ENCODE measurements around the gene RABGGTA. TPM values are rescaled to one million over a fixed set of nuclear protein-coding genes. Genes with fewer than 3 reads are reported as not detected.

RABGGTA gene
- total RNA-seq, 3 donors from 2014 or later (not counting 1 experiment from before 2014, with no cell fraction given), result 72.9 to 95.1 (median 88.5) TPM

GRCh38 chr14:24268225-24268624 lies 3.2 kb downstream of the RABGGTA start:
- Mint-ChIP-seq H3K27ac (no peak overlapping the region), H3K9me3 (no peaks in the 10 kb centered on the region), H3K36me3 (peaks cover 11% of the 10 kb centered on the region), H3K4me3 (no peak overlapping the region), H3K4me1 (peaks cover 25 to 30% of the 10 kb centered on the region in 2 donors), H3K27me3 (ENCODE audit: low read depth in 2 of 2) (no peaks in the 10 kb centered on the region)
- WGBS (ENCODE audit: insufficient coverage), result 98% methylated on average over 9 of the region's 9 CpGs
- H3K4me1 ChIP-seq (ENCODE audit: control insufficient read depth, insufficient read depth, low read length), result peaks cover 15% of the 10 kb centered on the region
- no peak overlapping the region for H3K4me3 ChIP-seq (ENCODE audit: low read length)
- intact Hi-C loops (cut with micrococcal nuclease), result no loop called here
- DNase-seq, result no peak
- H3K27ac ChIP-seq (ENCODE audit: low read length), result no peak overlapping the region
- TF ChIP-seq CTCF (IDR thresholded peaks at IDR 0.05), result no peak
- H3K27me3 ChIP-seq (ENCODE audit: control insufficient read depth, insufficient read depth, low read length), result no peaks in the 10 kb centered on the region
- H3K36me3 ChIP-seq (ENCODE audit: control insufficient read depth, insufficient read depth, low read length), result peaks cover 29% of the 10 kb centered on the region
- ATAC-seq, result no peak
- H3K9me3 ChIP-seq (ENCODE audit: control insufficient read depth, insufficient read depth, low read length), result no peaks in the 10 kb centered on the region

DNA sequence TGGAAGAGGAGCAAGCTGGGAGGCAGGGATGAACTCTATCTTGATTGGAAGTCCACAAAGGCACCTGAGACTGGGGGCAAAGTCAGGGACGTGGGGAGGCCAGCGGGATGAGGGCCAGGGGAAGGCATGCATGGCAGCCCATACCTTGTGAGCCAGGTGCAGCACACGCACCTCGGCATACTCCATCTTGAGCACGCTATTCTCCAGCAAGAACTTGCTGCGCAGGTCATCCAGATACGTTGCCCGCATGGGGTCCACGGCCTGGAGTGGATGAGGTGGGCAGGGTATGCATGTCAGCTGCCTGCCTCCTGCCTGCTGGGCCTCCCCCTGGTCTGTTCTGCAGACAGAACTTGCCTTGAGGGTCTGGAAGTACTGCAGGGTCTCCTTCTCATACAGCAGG lies 3.9 kb downstream of the RABGGTA start:
- H3K36me3 Mint-ChIP-seq, result peaks cover 11% of the 10 kb centered on the region
- Histone ChIP-seq H3K9me3 (ENCODE audit: control insufficient read depth, insufficient read depth, low read length) (no peaks in the 10 kb centered on the region), H3K27ac (ENCODE audit: low read length) (no peak overlapping the region), H3K36me3 (ENCODE audit: control insufficient read depth, insufficient read depth, low read length) (peaks cover 29% of the 10 kb centered on the region), H3K27me3 (ENCODE audit: control insufficient read depth, insufficient read depth, low read length) (no peaks in the 10 kb centered on the region), H3K4me3 (ENCODE audit: low read length) (no peak overlapping the region), H3K4me1 (ENCODE audit: control insufficient read depth, insufficient read depth, low read length) (peaks cover 14% of the 10 kb centered on the region)
- intact Hi-C loops (cut with micrococcal nuclease), result no loop called here
- H3K4me3 Mint-ChIP-seq, result peak overlapping the region; percentile 3
- no peaks in the 10 kb centered on the region for H3K9me3 Mint-ChIP-seq
- DNase-seq (no peak), ATAC-seq (no peak)
- peaks cover 20 to 24% of the 10 kb centered on the region in 2 donors for H3K4me1 Mint-ChIP-seq
- H3K27me3 Mint-ChIP-seq (ENCODE audit: low read depth in 2 of 2), result no peaks in the 10 kb centered on the region
- H3K27ac Mint-ChIP-seq, result peak overlapping the region in 1 of 2 donors; percentile 6
- TF ChIP-seq CTCF (IDR thresholded peaks at IDR 0.05), result no peak
- over 99% methylated on average over 9 of the region's 9 CpGs for WGBS (ENCODE audit: insufficient coverage)

- no peak for DNase-seq
- H3K4me3 Mint-ChIP-seq, result peak overlapping the region; percentile 3
- WGBS (ENCODE audit: insufficient coverage), result 89% methylated on average over 18 of the region's 18 CpGs
- Histone ChIP-seq H3K4me3 (ENCODE audit: low read length) (no peak overlapping the region), H3K4me1 (ENCODE audit: control insufficient read depth, insufficient read depth, low read length) (peaks cover 7% of the 10 kb centered on the region), H3K27me3 (ENCODE audit: control insufficient read depth, insufficient read depth, low read length) (no peaks in the 10 kb centered on the region), H3K36me3 (ENCODE audit: control insufficient read depth, insufficient read depth, low read length) (peaks cover 29% of the 10 kb centered on the region), H3K27ac (ENCODE audit: low read length) (no peak overlapping the region), H3K9me3 (ENCODE audit: control insufficient read depth, insufficient read depth, low read length) (no peaks in the 10 kb centered on the region)
- intact Hi-C loops (cut with micrococcal nuclease), result no loop called here
- peaks cover 11 to 15% of the 10 kb centered on the region in 2 donors for H3K4me1 Mint-ChIP-seq
- H3K27ac Mint-ChIP-seq, result peak overlapping the region in 1 of 2 donors; percentile 6
- H3K9me3 Mint-ChIP-seq, result no peaks in the 10 kb centered on the region
- ATAC-seq, result no peak
- no peaks in the 10 kb centered on the region for H3K27me3 Mint-ChIP-seq (ENCODE audit: low read depth in 2 of 2)
- peaks cover 11% of the 10 kb centered on the region for H3K36me3 Mint-ChIP-seq
- TF ChIP-seq CTCF (IDR thresholded peaks at IDR 0.05), result no peak
Observed at GRCh38 chr14:24266344-24267244, 4.8 kb downstream of the RABGGTA start.
